Measurements from ENCODE around the gene SP1. TPM values are rescaled to one million over a fixed set of nuclear protein-coding genes. Genes with fewer than 3 reads are reported as not detected.

Gene SP1
- total and polyA plus RNA-seq, 9 of the 15 experiments (the other 6 are each of a cell fraction or from before 2014, with no cell fraction given), result 8.0 to 65.5 (median 41.6) TPM

DNA sequence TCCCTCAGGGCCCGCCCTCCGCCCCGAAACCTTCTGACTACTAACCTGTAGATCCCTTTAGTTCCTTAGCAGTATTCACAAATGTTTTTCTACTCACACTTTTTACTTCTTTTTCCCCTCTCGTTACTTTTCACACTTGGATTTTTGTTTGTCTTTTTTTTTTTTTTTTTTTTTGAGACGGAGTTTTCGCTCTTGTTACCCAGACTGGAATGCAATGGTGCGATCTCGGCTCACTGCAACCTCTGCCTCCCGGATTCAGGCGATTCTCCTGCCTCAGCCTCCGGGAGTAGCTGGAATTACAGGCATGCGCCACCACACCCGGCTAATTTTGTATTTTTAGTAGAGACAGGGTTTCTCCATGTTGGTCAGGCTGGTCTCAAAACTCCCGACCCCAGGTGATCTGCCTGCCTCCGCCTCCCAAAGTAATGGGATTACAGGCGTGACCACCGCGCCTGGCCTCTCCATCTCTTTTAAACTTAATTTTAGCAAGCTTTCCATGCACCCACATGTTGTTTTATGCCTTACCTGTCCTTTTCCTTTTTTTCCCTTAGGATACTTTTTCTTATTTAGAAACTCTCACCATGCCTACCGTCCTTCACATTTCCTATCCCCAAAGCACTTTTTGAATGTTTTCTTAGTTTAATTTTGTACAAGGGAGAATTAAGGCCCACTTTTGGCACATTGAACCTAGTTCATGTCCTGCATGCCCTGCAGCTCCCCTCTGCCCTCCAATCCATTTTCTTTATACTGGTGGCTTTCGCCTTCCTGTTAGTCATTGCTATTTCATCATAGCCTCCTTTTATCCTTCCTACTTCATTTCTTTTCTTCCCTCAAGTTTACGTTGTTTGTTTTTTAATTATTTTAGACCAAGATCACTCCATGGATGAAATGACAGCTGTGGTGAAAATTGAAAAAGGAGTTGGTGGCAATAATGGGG lies 1.1 kb downstream of the SP1 start (continued):
- TF ChIP-seq, protein P1, sequence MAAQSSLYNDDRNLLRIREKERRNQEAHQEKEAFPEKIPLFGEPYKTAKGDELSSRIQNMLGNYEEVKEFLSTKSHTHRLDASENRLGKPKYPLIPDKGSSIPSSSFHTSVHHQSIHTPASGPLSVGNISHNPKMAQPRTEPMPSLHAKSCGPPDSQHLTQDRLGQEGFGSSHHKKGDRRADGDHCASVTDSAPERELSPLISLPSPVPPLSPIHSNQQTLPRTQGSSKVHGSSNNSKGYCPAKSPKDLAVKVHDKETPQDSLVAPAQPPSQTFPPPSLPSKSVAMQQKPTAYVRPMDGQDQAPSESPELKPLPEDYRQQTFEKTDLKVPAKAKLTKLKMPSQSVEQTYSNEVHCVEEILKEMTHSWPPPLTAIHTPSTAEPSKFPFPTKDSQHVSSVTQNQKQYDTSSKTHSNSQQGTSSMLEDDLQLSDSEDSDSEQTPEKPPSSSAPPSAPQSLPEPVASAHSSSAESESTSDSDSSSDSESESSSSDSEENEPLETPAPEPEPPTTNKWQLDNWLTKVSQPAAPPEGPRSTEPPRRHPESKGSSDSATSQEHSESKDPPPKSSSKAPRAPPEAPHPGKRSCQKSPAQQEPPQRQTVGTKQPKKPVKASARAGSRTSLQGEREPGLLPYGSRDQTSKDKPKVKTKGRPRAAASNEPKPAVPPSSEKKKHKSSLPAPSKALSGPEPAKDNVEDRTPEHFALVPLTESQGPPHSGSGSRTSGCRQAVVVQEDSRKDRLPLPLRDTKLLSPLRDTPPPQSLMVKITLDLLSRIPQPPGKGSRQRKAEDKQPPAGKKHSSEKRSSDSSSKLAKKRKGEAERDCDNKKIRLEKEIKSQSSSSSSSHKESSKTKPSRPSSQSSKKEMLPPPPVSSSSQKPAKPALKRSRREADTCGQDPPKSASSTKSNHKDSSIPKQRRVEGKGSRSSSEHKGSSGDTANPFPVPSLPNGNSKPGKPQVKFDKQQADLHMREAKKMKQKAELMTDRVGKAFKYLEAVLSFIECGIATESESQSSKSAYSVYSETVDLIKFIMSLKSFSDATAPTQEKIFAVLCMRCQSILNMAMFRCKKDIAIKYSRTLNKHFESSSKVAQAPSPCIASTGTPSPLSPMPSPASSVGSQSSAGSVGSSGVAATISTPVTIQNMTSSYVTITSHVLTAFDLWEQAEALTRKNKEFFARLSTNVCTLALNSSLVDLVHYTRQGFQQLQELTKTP (IDR thresholded peaks at IDR 0.05; ENCODE audit: low read depth in 1 of 2, partially characterized antibody in 2 of 2), result peak in 1 of 2 experiments; percentile 57
- TF ChIP-seq SMARCE1 (IDR thresholded peaks at IDR 0.05) (0 out of 2 replicates have a peak, but pooled peaks have one; percentile 29), KLF1 (tag; IDR thresholded peaks at IDR 0.05) (no peak), ZNF263 (CRISPR knock-in tag; IDR thresholded peaks at IDR 0.05; ENCODE audit: borderline replicate concordance) (peak; percentile 28; the same call in 1 of the 2 replicates)
